ENCODE data around the gene MECR.
"Not testable (repeated sequence)": the region's sequence is repeated elsewhere in the genome, so short reads cannot be mapped to it uniquely, and the experiment has no call there.

The MECR gene

DNA sequence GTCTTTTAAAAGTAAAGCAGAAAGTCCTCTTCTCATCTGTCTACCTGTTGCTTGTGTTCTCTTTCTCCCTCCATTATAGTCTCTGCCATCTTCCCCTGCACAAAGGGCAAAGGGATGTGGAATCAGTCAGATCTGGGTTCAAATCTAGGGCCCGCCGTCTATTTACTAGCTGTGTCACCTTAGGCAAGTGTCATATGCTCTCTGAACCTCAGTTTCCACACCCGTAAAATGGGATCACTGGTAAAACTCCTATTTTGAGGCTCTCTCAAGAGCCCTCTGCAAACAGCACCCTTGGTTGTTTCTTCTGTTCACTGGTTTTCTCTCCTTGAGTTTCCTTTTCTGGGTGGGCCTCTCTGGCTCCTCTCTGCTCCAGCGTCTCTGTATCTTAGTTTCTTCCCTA is 3.0 kb upstream of the MECR start:
- no peak overlapping the region for H3K4me3 ChIP-seq (ENCODE audit: low read length)
- H3K36me3 ChIP-seq (ENCODE audit: control insufficient read depth, low read depth, low read length) = no peaks in the 10 kb centered on the region
- no peak overlapping the region for H3K9ac ChIP-seq (ENCODE audit: low read length)
- H3K9me3 ChIP-seq (ENCODE audit: control insufficient read depth, low read depth, low read length) = no peaks in the 10 kb centered on the region
- peaks cover 13% of the 10 kb centered on the region for H3K4me1 ChIP-seq (ENCODE audit: control insufficient read depth, low read depth, low read length)
- H3K27me3 ChIP-seq (ENCODE audit: control insufficient read depth, insufficient read depth, low read length) = peaks cover 30% of the 10 kb centered on the region
- H3K27ac ChIP-seq (ENCODE audit: low read length) = no peak overlapping the region

DNA sequence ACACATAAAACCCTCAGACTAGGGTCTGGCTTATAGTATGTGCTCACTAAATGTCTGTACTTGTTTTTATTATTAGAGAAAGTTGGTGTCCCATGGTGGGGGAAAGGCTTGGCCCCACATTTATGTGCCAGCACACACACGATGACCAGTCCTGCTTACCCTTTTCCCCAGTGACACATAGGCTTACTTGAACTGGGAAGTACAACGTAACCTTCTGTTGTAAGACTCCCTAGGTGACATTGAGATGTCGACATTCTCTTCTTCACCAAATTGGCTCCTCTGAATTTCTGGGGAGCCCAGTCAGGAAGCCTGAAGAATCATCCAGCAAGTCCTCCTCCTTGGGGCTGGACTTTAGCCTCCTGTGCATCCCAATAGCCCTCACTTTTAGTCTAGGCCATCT is 1.7 kb upstream of the MECR start:
- Histone ChIP-seq H3K36me3 (ENCODE audit: control insufficient read depth, low read depth, low read length) (no peaks in the 10 kb centered on the region), H3K9me3 (ENCODE audit: control insufficient read depth, low read depth, low read length) (no peaks in the 10 kb centered on the region), H3K4me1 (ENCODE audit: control insufficient read depth, low read depth, low read length) (peaks cover 13% of the 10 kb centered on the region), H3K27me3 (ENCODE audit: control insufficient read depth, insufficient read depth, low read length) (peaks cover 18% of the 10 kb centered on the region), H3K4me3 (ENCODE audit: low read length) (no peak overlapping the region), H3K27ac (ENCODE audit: low read length) (no peak overlapping the region), H3K9ac (ENCODE audit: low read length) (no peak overlapping the region)

DNA sequence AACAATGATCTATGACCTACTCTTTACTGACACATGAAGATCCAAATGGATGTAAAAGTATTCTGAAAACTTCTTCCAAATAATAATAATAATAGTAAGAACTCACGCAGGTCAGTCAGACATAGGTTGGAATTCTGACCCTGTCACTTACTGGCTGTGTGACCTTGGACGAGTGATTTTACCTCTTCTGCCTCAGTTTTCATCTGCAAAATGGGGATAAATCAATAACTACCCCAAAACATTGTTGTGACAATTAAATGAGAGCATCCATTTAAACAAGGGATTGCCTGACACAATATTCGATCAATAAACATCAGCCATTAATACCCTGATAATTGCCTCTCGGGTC is 556 bp downstream of the MECR start:
- Histone ChIP-seq H3K27ac (ENCODE audit: low read length) (peak overlapping the region; percentile 59), H3K4me1 (ENCODE audit: control insufficient read depth, low read depth, low read length) (peaks cover 8% of the 10 kb centered on the region), H3K27me3 (ENCODE audit: control insufficient read depth, insufficient read depth, low read length) (no peaks in the 10 kb centered on the region), H3K9ac (ENCODE audit: low read length) (peak overlapping the region; percentile 83), H3K4me3 (ENCODE audit: low read length) (peak overlapping the region; percentile 97), H3K36me3 (ENCODE audit: control insufficient read depth, low read depth, low read length) (no peaks in the 10 kb centered on the region), H3K9me3 (ENCODE audit: control insufficient read depth, low read depth, low read length) (no peaks in the 10 kb centered on the region)

- no peaks in the 10 kb centered on the region for H3K9me3 ChIP-seq (ENCODE audit: control insufficient read depth, low read depth, low read length)
- no peak overlapping the region for H3K9ac ChIP-seq (ENCODE audit: low read length)
- peaks cover 8% of the 10 kb centered on the region for H3K4me1 ChIP-seq (ENCODE audit: control insufficient read depth, low read depth, low read length)
- H3K4me3 ChIP-seq (ENCODE audit: low read length) = no peak overlapping the region
- no peak overlapping the region for H3K27ac ChIP-seq (ENCODE audit: low read length)
- H3K27me3 ChIP-seq (ENCODE audit: control insufficient read depth, insufficient read depth, low read length) = no peaks in the 10 kb centered on the region
- no peaks in the 10 kb centered on the region for H3K36me3 ChIP-seq (ENCODE audit: control insufficient read depth, low read depth, low read length)
These were observed 3.2 kb downstream of the MECR start for GRCh38 chr1:29227511-29227910.

- H3K27ac ChIP-seq (ENCODE audit: low read length) = no peak overlapping the region
- no peak overlapping the region for H3K4me3 ChIP-seq (ENCODE audit: low read length)
- H3K27me3 ChIP-seq (ENCODE audit: control insufficient read depth, insufficient read depth, low read length) = no peaks in the 10 kb centered on the region
- H3K9me3 ChIP-seq (ENCODE audit: control insufficient read depth, low read depth, low read length) = no peaks in the 10 kb centered on the region
- no peak overlapping the region for H3K9ac ChIP-seq (ENCODE audit: low read length)
- H3K4me1 ChIP-seq (ENCODE audit: control insufficient read depth, low read depth, low read length) = peaks cover 8% of the 10 kb centered on the region
- H3K36me3 ChIP-seq (ENCODE audit: control insufficient read depth, low read depth, low read length) = peaks cover 4% of the 10 kb centered on the region
These were observed 5.4 kb downstream of the MECR start for GRCh38 chr1:29225361-29225760.

DNA sequence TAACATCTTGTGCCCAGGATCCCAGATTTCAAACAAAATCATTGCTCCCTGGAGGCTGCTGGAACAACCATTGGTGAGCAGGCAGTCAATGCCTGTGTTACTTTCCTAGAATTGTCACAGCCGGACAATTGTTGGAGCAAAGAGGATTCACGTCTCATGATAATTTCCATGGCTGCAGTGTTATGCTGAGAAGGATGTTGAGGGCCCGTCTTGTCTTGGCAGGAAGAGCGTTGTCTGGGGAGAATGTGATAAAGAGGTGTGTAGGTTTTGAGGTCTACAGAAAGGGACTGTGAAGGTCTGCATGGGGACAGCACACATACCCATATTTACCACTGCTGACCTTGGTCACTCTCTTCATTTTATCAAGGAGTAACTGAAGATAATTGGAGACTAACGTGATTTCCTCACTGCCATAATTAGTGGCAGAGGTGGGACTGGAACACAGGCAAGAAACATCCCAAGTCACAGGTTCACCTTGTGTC is 6.3 kb downstream of the MECR start:
- Histone ChIP-seq H3K27ac (ENCODE audit: low read length) (no peak overlapping the region), H3K4me1 (ENCODE audit: control insufficient read depth, low read depth, low read length) (no peaks in the 10 kb centered on the region), H3K4me3 (ENCODE audit: low read length) (no peak overlapping the region), H3K36me3 (ENCODE audit: control insufficient read depth, low read depth, low read length) (peaks cover 6% of the 10 kb centered on the region), H3K9ac (ENCODE audit: low read length) (no peak overlapping the region), H3K9me3 (ENCODE audit: control insufficient read depth, low read depth, low read length) (no peaks in the 10 kb centered on the region), H3K27me3 (ENCODE audit: control insufficient read depth, insufficient read depth, low read length) (no peaks in the 10 kb centered on the region)

DNA sequence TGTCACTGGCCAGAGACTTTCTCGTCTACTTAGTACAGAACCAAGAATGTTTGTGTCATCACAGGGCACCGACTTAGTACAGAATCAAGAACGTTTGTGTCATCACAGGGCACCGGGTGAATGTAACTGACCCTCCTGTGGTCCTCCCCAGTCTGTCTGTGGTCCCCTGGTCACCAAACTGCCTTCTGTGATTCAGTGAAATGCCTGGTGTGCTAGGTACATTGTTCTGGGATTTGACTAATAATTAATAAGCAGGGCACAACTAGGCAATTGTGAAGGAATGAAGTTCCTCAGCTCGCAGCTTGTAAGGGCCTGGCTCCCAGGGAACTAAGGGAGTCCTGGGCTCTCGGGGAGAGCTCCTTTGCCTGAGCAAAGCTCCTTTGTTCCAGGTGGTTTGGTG is 7.2 kb downstream of the MECR start:
- Histone ChIP-seq H3K4me3 (ENCODE audit: low read length) (no peak overlapping the region), H3K9ac (ENCODE audit: low read length) (no peak overlapping the region), H3K9me3 (ENCODE audit: control insufficient read depth, low read depth, low read length) (no peaks in the 10 kb centered on the region), H3K27ac (ENCODE audit: low read length) (no peak overlapping the region), H3K4me1 (ENCODE audit: control insufficient read depth, low read depth, low read length) (no peaks in the 10 kb centered on the region), H3K36me3 (ENCODE audit: control insufficient read depth, low read depth, low read length) (peaks cover 6% of the 10 kb centered on the region), H3K27me3 (ENCODE audit: control insufficient read depth, insufficient read depth, low read length) (no peaks in the 10 kb centered on the region)

DNA sequence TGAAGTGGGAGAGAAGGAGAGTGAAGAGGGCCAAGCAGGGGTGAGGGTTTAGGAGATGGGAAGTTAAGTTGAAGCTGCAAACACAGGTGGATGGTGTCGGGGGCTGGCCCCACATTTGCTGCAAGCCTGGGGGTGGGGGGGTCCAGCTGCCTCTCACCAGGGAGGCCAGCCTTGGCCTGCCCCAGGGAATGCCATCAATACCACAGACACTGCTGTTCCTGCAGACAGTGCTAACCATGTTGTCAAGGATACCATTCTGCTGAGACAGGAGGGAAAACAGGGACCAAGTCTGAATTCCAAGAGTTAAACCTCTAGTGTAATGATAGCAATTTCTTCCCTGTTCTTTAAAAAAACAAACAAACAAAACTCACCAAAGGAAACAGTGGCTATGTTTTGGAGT is 8.0 kb downstream of the MECR start:
- no peak overlapping the region for H3K9ac ChIP-seq (ENCODE audit: low read length)

DNA sequence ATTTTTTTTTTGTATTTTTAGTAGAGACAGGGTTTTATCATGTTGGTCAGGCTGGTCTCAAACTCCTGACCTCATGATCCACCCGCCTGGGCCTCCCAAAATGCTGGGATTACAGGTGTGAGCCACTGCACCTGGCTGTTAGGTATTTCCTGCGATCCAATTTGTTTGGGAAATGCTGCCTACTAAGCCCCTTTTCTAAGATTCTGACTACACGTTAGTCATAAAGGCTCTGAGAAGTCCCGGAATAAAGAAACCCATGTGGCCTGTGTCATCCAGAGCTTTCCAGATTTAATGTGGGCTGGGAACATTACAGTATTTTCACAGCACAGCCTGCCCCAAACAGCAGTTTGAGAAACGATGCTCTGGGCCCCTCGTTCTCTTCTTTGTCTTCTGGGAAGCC is 8.5 kb downstream of the MECR start:
- H3K4me1 ChIP-seq (ENCODE audit: control insufficient read depth, low read depth, low read length); H3K9ac ChIP-seq (ENCODE audit: low read length); H3K4me3 ChIP-seq (ENCODE audit: low read length); H3K9me3 ChIP-seq (ENCODE audit: control insufficient read depth, low read depth, low read length); H3K36me3 ChIP-seq (ENCODE audit: control insufficient read depth, low read depth, low read length); H3K27ac ChIP-seq (ENCODE audit: low read length); H3K27me3 ChIP-seq (ENCODE audit: control insufficient read depth, insufficient read depth, low read length): not testable (repeated sequence)

More for the DNA sequence above, 8.0 kb downstream of the MECR start:
- Histone ChIP-seq H3K27ac (ENCODE audit: low read length) (no peak overlapping the region), H3K4me1 (ENCODE audit: control insufficient read depth, low read depth, low read length) (no peaks in the 10 kb centered on the region), H3K4me3 (ENCODE audit: low read length) (no peak overlapping the region), H3K9me3 (ENCODE audit: control insufficient read depth, low read depth, low read length) (no peaks in the 10 kb centered on the region), H3K36me3 (ENCODE audit: control insufficient read depth, low read depth, low read length) (peaks cover 6% of the 10 kb centered on the region), H3K27me3 (ENCODE audit: control insufficient read depth, insufficient read depth, low read length) (no peaks in the 10 kb centered on the region)

DNA sequence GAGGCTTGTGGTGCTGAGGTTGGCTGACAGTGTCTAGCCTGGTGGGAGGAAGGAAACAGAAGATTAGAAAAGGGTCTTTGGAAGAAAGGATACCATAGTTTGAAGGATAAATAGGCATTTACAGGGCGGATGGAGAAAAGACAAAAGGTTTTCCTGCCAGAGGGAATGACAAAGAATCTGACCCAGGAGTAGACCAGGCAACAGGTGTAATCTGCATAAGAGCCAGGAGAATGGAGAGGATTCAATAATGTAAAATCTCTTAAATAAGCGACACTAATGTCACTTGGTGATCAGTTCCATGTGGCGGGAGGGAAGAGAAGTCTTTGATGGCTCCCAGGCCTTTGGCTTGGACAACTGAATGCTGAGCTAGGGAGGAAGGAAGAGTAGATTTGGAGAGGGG is 9.4 kb downstream of the MECR start:
- no peak overlapping the region for H3K4me3 ChIP-seq (ENCODE audit: low read length)
- no peaks in the 10 kb centered on the region for H3K27me3 ChIP-seq (ENCODE audit: control insufficient read depth, insufficient read depth, low read length)
- peaks cover 6% of the 10 kb centered on the region for H3K36me3 ChIP-seq (ENCODE audit: control insufficient read depth, low read depth, low read length)
- H3K9me3 ChIP-seq (ENCODE audit: control insufficient read depth, low read depth, low read length) = no peaks in the 10 kb centered on the region
- no peaks in the 10 kb centered on the region for H3K4me1 ChIP-seq (ENCODE audit: control insufficient read depth, low read depth, low read length)
- H3K9ac ChIP-seq (ENCODE audit: low read length) = no peak overlapping the region
- no peak overlapping the region for H3K27ac ChIP-seq (ENCODE audit: low read length)

DNA sequence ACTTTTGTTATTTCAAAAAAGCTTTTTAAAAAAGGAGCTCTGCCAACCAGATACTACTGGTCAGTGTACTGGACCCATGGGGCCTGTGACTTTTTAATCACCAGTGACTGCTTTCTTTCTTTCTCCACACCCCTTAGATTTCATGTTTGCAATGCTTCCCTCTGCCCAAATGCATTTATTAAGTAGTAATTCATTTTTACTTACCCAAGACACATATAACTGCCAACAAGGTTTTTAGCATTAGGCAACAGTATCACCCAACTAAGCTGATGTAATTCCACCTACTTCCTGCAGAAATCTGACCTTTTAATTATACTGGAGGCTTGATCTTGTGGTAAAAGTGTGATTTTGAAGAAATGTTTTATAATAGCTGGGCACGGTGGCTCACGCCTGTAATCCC is 12.5 kb downstream of the MECR start:
- no peaks in the 10 kb centered on the region for H3K27me3 ChIP-seq (ENCODE audit: control insufficient read depth, insufficient read depth, low read length)
- no peaks in the 10 kb centered on the region for H3K4me1 ChIP-seq (ENCODE audit: control insufficient read depth, low read depth, low read length)
- no peak overlapping the region for H3K4me3 ChIP-seq (ENCODE audit: low read length)
- no peaks in the 10 kb centered on the region for H3K9me3 ChIP-seq (ENCODE audit: control insufficient read depth, low read depth, low read length)
- peaks cover 20% of the 10 kb centered on the region for H3K36me3 ChIP-seq (ENCODE audit: control insufficient read depth, low read depth, low read length)
- H3K9ac ChIP-seq (ENCODE audit: low read length) = no peak overlapping the region
- H3K27ac ChIP-seq (ENCODE audit: low read length) = no peak overlapping the region

GRCh38 chr1:29217633-29218032 is 13.1 kb downstream of the MECR start:
- Histone ChIP-seq H3K27ac (ENCODE audit: low read length) (no peak overlapping the region), H3K36me3 (ENCODE audit: control insufficient read depth, low read depth, low read length) (peaks cover 20% of the 10 kb centered on the region), H3K9me3 (ENCODE audit: control insufficient read depth, low read depth, low read length) (no peaks in the 10 kb centered on the region), H3K9ac (ENCODE audit: low read length) (no peak overlapping the region), H3K4me3 (ENCODE audit: low read length) (no peak overlapping the region), H3K4me1 (ENCODE audit: control insufficient read depth, low read depth, low read length) (no peaks in the 10 kb centered on the region), H3K27me3 (ENCODE audit: control insufficient read depth, insufficient read depth, low read length) (no peaks in the 10 kb centered on the region)
